HG03558 (cell line): ENCODE data around the gene ARHGAP19.

Source experiments
- ATAC-seq: cut with Tn5 transposase; IDR thresholded peaks from one replicate; pipeline ENCODE4 v1.9.1; 2021; ENCODE audit warnings: moderate number of reproducible peaks; ENCODE audit not compliant: unreplicated experiment; ENCODE audit errors: extremely low read depth

ARHGAP19 gene

GRCh38 chr10:97323501-97323900, 31.1 kb upstream of the ARHGAP19 start:
- ATAC-seq: no peak

- ATAC-seq: no peak
Observed at GRCh38 chr10:97321804-97322190, 29.4 kb upstream of the ARHGAP19 start.

GRCh38 chr10:97321032-97321803, 28.8 kb upstream of the ARHGAP19 start:
- ATAC-seq: no peak

- no peak for ATAC-seq
Observed at GRCh38 chr10:97320480-97321031, 28.1 kb upstream of the ARHGAP19 start.

GRCh38 chr10:97319671-97320479, 27.4 kb upstream of the ARHGAP19 start:
- no peak for ATAC-seq

- no peak for ATAC-seq
Observed at GRCh38 chr10:97318772-97319651, 26.6 kb upstream of the ARHGAP19 start, which contains the start of gene FRAT1. TSS of gene FRAT1 (plus strand) at chr10:97319271. CDS start at chr10:97319454, 183 bp downstream.

- no peak for ATAC-seq
Observed at GRCh38 chr10:97314671-97315070, 22.2 kb upstream of the ARHGAP19 start.

GRCh38 chr10:97312897-97313296, 20.5 kb upstream of the ARHGAP19 start:
- no peak for ATAC-seq

GRCh38 chr10:97311111-97311626, 18.7 kb upstream of the ARHGAP19 start:
- no peak for ATAC-seq

- ATAC-seq: no peak
Observed at GRCh38 chr10:97307866-97308780, 15.7 kb upstream of the ARHGAP19 start.

GRCh38 chr10:97307441-97307840, 15.0 kb upstream of the ARHGAP19 start:
- no peak for ATAC-seq

GRCh38 chr10:97302088-97302791, 9.8 kb upstream of the ARHGAP19 start:
- ATAC-seq: no peak

- ATAC-seq: no peak
Observed at GRCh38 chr10:97300980-97301379, 8.5 kb upstream of the ARHGAP19 start.

- ATAC-seq: no peak
Observed at GRCh38 chr10:97298223-97298571, 5.8 kb upstream of the ARHGAP19 start.

- no peak for ATAC-seq
Observed at GRCh38 chr10:97297556-97298222, 5.3 kb upstream of the ARHGAP19 start.

GRCh38 chr10:97292862-97293198, 393 bp upstream of the ARHGAP19 start:
- no peak for ATAC-seq

GRCh38 chr10:97291357-97292096, 910 bp downstream of the ARHGAP19 start:
- no peak for ATAC-seq
